HepG2 (cell line): ENCODE data around the gene SMLR1. TPM values are rescaled to one million over a fixed set of nuclear protein-coding genes. Genes with fewer than 3 reads are reported as not detected.

Source experiments
- FOXC1 ChIP-seq: sonication (generic); formaldehyde crosslinking; IDR thresholded peaks from 2 replicates; pipeline ENCODE4 v1.8.0; 2022; ENCODE audit warnings: mild to moderate bottlenecking, missing genetic modification reagents, borderline replicate concordance
- HDAC1 ChIP-seq: sonication (generic); formaldehyde crosslinking; IDR thresholded peaks from 2 replicates; pipeline ENCODE4 v1.5.1; 2020; ENCODE audit warnings: mild to moderate bottlenecking, missing genetic modification reagents
- KDM6A ChIP-seq: IDR thresholded peaks from 2 replicates; pipeline ENCODE4 v1.6.1; 2016; ENCODE audit warnings: low read depth
- KMT2B ChIP-seq: IDR thresholded peaks from 2 replicates; pipeline ENCODE4 v1.6.1; 2016; ENCODE audit warnings: missing genetic modification reagents, missing compliant biosample characterization
- MAZ ChIP-seq, 2 experiments: sonication (generic) in 1 of 2; formaldehyde crosslinking in 1 of 2; IDR thresholded peaks; 2 replicates each; pipeline versions ENCODE4 v1.5.0 to v1.6.1; 2012 to 2020; ENCODE audit warnings: low read depth in 2 of 2, mild to moderate bottlenecking in 2 of 2, borderline replicate concordance in 1 of 2, improper control_type of control experiment in 1 of 2, low read length in 1 of 2, missing genetic modification reagents in 1 of 2, moderate library complexity in 1 of 2
- NR2C2 ChIP-seq: sonication (generic); formaldehyde crosslinking; IDR thresholded peaks from 2 replicates; pipeline ENCODE4 v1.4.0; 2020; ENCODE audit warnings: missing genetic modification reagents, mild to moderate bottlenecking, moderate library complexity, borderline replicate concordance
- NR2F6 ChIP-seq, 2 experiments: IDR thresholded peaks; 2 replicates each; pipeline ENCODE4 v1.6.1; 2016; ENCODE audit warnings: antibody characterized with exemption in 1 of 2, mild to moderate bottlenecking in 1 of 2
- POLR2A ChIP-seq, 2 experiments: IDR thresholded peaks; 2 replicates each; pipeline ENCODE4 v1.6.1; 2011; ENCODE audit warnings: low read depth in 2 of 2, low read length in 2 of 2, mild to moderate bottlenecking in 1 of 2, moderate library complexity in 1 of 2; ENCODE audit not compliant: insufficient read depth in 1 of 2
- RFXAP ChIP-seq: sonication (generic); formaldehyde crosslinking; IDR thresholded peaks from 2 replicates; pipeline ENCODE4 v1.4.0; 2020; ENCODE audit warnings: missing genetic modification reagents, borderline replicate concordance
- SALL1 ChIP-seq: sonication (generic); formaldehyde crosslinking; IDR thresholded peaks from 2 replicates; pipeline ENCODE4 v1.8.0; 2022; ENCODE audit warnings: mild to moderate bottlenecking, missing genetic modification reagents
- SOX5 ChIP-seq: IDR thresholded peaks from 2 replicates; pipeline ENCODE4 v1.6.1; 2016; ENCODE audit warnings: borderline replicate concordance
- ZNF180 ChIP-seq: sonication (generic); formaldehyde crosslinking; IDR thresholded peaks from 2 replicates; pipeline ENCODE4 v1.4.0; 2020; ENCODE audit warnings: low read depth, missing genetic modification reagents, borderline replicate concordance
- ZNF317 ChIP-seq: sonication (generic); formaldehyde crosslinking; IDR thresholded peaks from 2 replicates; pipeline ENCODE4 v1.5.0; 2020; ENCODE audit warnings: mild to moderate bottlenecking, missing genetic modification reagents
- ZNF446 ChIP-seq: sonication (generic); formaldehyde crosslinking; IDR thresholded peaks from 2 replicates; pipeline ENCODE4 v1.5.0; 2020; ENCODE audit warnings: mild to moderate bottlenecking, missing genetic modification reagents
- polyA plus RNA-seq, 8 experiments: library from polyadenylated mRNA; depleted of rRNA in 3 of 8; stranded (reverse) in 7 of 8; unstranded in 1 of 8; fragments of >200 nt; fragmentation: Illumina TruSeq in 4 of 8; extraction: Trizol in 4 of 8; gene quantifications; 2 replicates each; pipeline versions ENCODE4 v1.2.1 to v1.2.3, GENCODE V29; 2011 to 2016; ENCODE audit warnings: low read depth in 4 of 8, missing spikeins in 1 of 8, mixed read lengths in 1 of 8; ENCODE audit not compliant: insufficient read depth in 1 of 8
- total RNA-seq, 5 experiments: library from RNA; depleted of rRNA; stranded (reverse); fragments of >200 nt; fragmentation: Illumina TruSeq; extraction: Trizol; gene quantifications; 2 replicates each; pipeline ENCODE4 v1.2.3, GENCODE V29; 2016; ENCODE audit warnings: low read depth in 1 of 5
- TF ChIP-seq, protein P1 (sequence below): sonication (generic); formaldehyde crosslinking; IDR thresholded peaks from 2 replicates; pipeline ENCODE4 v1.4.0; 2020; ENCODE audit warnings: missing genetic modification reagents, borderline replicate concordance
- TF ChIP-seq, protein P2 (sequence below): IDR thresholded peaks from 2 replicates; pipeline ENCODE4 v1.6.1; 2016; ENCODE audit warnings: low read depth, borderline replicate concordance
- TF ChIP-seq, protein P3 (sequence below): IDR thresholded peaks from 2 replicates; pipeline ENCODE4 v1.6.1; 2016; ENCODE audit warnings: low read depth, missing genetic modification reagents, missing compliant biosample characterization

The SMLR1 gene
- total and polyA plus RNA-seq, 2 of the 13 experiments (the other 11 are each of a cell fraction or from before 2014, with no cell fraction given): 41.8 to 104 TPM

DNA sequence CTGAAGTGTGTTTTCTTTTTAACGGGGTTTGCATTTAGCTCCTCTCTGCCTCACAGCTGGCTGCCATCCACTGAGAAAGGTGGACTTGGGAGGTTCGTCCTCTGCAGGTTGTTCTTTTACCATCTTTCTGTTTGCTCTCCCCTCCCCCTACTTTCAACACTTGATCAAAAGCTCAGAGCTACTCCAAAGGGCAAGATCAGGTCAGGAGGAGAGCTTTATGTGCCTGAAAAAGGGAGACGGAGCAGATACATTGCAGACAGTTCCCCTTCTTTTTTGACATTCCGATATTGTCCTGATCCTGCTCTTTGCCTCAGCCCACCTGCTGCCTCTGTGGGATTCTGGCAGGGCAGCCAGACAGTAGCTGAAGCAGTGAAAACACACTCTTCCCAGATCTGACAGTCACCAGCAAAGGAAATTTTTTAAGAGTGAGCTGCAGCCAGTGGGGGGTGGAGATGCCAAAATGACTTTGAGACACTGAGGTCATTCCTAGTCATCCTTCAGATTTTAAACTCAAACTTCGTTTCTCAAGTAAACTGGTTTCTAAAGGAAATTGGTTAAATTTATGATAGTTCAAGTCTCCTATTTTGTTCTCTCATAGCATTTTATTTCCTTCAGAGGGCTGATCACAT is 26.5 kb downstream of the SMLR1 start (continued):
- TF ChIP-seq, protein P1, sequence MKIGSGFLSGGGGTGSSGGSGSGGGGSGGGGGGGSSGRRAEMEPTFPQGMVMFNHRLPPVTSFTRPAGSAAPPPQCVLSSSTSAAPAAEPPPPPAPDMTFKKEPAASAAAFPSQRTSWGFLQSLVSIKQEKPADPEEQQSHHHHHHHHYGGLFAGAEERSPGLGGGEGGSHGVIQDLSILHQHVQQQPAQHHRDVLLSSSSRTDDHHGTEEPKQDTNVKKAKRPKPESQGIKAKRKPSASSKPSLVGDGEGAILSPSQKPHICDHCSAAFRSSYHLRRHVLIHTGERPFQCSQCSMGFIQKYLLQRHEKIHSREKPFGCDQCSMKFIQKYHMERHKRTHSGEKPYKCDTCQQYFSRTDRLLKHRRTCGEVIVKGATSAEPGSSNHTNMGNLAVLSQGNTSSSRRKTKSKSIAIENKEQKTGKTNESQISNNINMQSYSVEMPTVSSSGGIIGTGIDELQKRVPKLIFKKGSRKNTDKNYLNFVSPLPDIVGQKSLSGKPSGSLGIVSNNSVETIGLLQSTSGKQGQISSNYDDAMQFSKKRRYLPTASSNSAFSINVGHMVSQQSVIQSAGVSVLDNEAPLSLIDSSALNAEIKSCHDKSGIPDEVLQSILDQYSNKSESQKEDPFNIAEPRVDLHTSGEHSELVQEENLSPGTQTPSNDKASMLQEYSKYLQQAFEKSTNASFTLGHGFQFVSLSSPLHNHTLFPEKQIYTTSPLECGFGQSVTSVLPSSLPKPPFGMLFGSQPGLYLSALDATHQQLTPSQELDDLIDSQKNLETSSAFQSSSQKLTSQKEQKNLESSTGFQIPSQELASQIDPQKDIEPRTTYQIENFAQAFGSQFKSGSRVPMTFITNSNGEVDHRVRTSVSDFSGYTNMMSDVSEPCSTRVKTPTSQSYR (CRISPR knock-in tag): peak; percentile 99
- TF ChIP-seq ZNF180 (CRISPR knock-in tag) (no peak), MAZ (IDR thresholded peaks at IDR 0.05; ENCODE audit: borderline replicate concordance, low read depth, low read length) (no peak), MAZ (CRISPR knock-in tag; IDR thresholded peaks at IDR 0.05; ENCODE audit: low read depth) (peak; percentile 17; the same call in 1 of the 2 replicates), POLR2A (IDR thresholded peaks at IDR 0.05; ENCODE audit: insufficient read depth in 1 of 2, low read depth in 2 of 2, low read length in 2 of 2) (no peak), SALL1 (CRISPR knock-in tag) (peak; percentile 89), NR2F6 (IDR thresholded peaks at IDR 0.05) (peak; percentile 91), NR2F6 (CRISPR knock-in tag; IDR thresholded peaks at IDR 0.05) (peak; percentile 95), HDAC1 (CRISPR knock-in tag) (peak; percentile 86), ZNF317 (CRISPR knock-in tag) (peak; percentile 62; the same call in 1 of the 2 replicates), FOXC1 (CRISPR knock-in tag) (no peak; the same call in 1 of the 2 replicates), SOX5 (CRISPR knock-in tag) (peak; percentile 69; the same call in 1 of the 2 replicates), ZNF446 (CRISPR knock-in tag) (0 out of 2 replicates have a peak, but pooled peaks have one; percentile 64), KDM6A (CRISPR knock-in tag) (peak; percentile 97), KMT2B (CRISPR knock-in tag) (peak; percentile 27; the same call in 1 of the 2 replicates), RFXAP (CRISPR knock-in tag) (no peak; the same call in 1 of the 2 replicates), NR2C2 (CRISPR knock-in tag) (peak; percentile 44; the same call in 1 of the 2 replicates)
- TF ChIP-seq, protein P2, sequence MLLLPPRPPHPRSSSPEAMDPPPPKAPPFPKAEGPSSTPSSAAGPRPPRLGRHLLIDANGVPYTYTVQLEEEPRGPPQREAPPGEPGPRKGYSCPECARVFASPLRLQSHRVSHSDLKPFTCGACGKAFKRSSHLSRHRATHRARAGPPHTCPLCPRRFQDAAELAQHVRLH (CRISPR knock-in tag): peak; percentile 24; the same call in 1 of the 2 replicates
- TF ChIP-seq, protein P3, sequence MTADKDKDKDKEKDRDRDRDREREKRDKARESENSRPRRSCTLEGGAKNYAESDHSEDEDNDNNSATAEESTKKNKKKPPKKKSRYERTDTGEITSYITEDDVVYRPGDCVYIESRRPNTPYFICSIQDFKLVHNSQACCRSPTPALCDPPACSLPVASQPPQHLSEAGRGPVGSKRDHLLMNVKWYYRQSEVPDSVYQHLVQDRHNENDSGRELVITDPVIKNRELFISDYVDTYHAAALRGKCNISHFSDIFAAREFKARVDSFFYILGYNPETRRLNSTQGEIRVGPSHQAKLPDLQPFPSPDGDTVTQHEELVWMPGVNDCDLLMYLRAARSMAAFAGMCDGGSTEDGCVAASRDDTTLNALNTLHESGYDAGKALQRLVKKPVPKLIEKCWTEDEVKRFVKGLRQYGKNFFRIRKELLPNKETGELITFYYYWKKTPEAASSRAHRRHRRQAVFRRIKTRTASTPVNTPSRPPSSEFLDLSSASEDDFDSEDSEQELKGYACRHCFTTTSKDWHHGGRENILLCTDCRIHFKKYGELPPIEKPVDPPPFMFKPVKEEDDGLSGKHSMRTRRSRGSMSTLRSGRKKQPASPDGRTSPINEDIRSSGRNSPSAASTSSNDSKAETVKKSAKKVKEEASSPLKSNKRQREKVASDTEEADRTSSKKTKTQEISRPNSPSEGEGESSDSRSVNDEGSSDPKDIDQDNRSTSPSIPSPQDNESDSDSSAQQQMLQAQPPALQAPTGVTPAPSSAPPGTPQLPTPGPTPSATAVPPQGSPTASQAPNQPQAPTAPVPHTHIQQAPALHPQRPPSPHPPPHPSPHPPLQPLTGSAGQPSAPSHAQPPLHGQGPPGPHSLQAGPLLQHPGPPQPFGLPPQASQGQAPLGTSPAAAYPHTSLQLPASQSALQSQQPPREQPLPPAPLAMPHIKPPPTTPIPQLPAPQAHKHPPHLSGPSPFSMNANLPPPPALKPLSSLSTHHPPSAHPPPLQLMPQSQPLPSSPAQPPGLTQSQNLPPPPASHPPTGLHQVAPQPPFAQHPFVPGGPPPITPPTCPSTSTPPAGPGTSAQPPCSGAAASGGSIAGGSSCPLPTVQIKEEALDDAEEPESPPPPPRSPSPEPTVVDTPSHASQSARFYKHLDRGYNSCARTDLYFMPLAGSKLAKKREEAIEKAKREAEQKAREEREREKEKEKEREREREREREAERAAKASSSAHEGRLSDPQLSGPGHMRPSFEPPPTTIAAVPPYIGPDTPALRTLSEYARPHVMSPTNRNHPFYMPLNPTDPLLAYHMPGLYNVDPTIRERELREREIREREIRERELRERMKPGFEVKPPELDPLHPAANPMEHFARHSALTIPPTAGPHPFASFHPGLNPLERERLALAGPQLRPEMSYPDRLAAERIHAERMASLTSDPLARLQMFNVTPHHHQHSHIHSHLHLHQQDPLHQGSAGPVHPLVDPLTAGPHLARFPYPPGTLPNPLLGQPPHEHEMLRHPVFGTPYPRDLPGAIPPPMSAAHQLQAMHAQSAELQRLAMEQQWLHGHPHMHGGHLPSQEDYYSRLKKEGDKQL (CRISPR knock-in tag): peak; percentile 69; the same call in 1 of the 2 replicates
